Activated CD8-positive, alpha-beta T cell treated with anti-CD3 and anti-CD28 coated beads for 36 hours (primary cell): ENCODE results near the gene CCDC50. TPM values are rescaled to one million over a fixed set of nuclear protein-coding genes. Genes with fewer than 3 reads are reported as not detected.

Experiments used
- ATAC-seq: fragments of 200-7000 bp; cut with Tn5 transposase; one replicate; pipeline ENCODE4 v1.10.0; 2021; ENCODE audit warnings: mild to moderate bottlenecking, moderate library complexity
- CTCF ChIA-PET: fragments of 350-600 bp; sonication (Branson Sonifier 250); formaldehyde crosslinking; loops from one replicate; lab custom pipeline; 2021; ENCODE audit warnings: antibody characterized with exemption; lab: Charles Lee
- POLR2A ChIA-PET: fragments of 350-600 bp; sonication (Branson Sonifier 250); formaldehyde crosslinking; loops from one replicate; lab custom pipeline; 2021; ENCODE audit warnings: antibody characterized with exemption; lab: Charles Lee
- DNase-seq: peaks from one replicate; pipeline ENCODE4 v3.0.0-alpha.2; 2020
- H3K27ac Mint-ChIP-seq: one replicate; pipeline ENCODE4 v1.8.0; 2021; ENCODE audit warnings: mild to moderate bottlenecking, mixed read lengths
- H3K27me3 Mint-ChIP-seq: one replicate; pipeline ENCODE4 v1.8.0; 2021; ENCODE audit warnings: mixed read lengths
- H3K36me3 Mint-ChIP-seq: one replicate; pipeline ENCODE4 v1.8.0; 2021; ENCODE audit warnings: low read depth, mixed read lengths
- H3K4me1 Mint-ChIP-seq: one replicate; pipeline ENCODE4 v1.8.0; 2021; ENCODE audit warnings: low read depth, mixed read lengths
- H3K4me3 Mint-ChIP-seq: one replicate; pipeline ENCODE4 v1.8.0; 2021; ENCODE audit warnings: mild to moderate bottlenecking, moderate library complexity, mixed read lengths
- H3K9me3 Mint-ChIP-seq: one replicate; pipeline ENCODE4 v1.8.0; 2021; ENCODE audit warnings: mixed read lengths
- intact Hi-C: fragments of 100-400 bp; cut with micrococcal nuclease; formaldehyde crosslinking; loops from one replicate; pipeline ENCODE4 v1.10.0; 2022
- total RNA-seq, 2 experiments: library from RNA; stranded (reverse); gene quantifications; one replicate each; pipeline ENCODE4 v1.2.3, GENCODE V29; 2021
- TF ChIP-seq, protein P1 (sequence below): fragments of 200-600 bp; IDR thresholded peaks from one replicate; pipeline ENCODE4 v1.8.0; 2022; ENCODE audit warnings: antibody characterized with exemption, mild to moderate bottlenecking

Gene CCDC50
- total RNA-seq, 2 experiments from 2014 or later: 7.3 to 7.6 TPM

DNA sequence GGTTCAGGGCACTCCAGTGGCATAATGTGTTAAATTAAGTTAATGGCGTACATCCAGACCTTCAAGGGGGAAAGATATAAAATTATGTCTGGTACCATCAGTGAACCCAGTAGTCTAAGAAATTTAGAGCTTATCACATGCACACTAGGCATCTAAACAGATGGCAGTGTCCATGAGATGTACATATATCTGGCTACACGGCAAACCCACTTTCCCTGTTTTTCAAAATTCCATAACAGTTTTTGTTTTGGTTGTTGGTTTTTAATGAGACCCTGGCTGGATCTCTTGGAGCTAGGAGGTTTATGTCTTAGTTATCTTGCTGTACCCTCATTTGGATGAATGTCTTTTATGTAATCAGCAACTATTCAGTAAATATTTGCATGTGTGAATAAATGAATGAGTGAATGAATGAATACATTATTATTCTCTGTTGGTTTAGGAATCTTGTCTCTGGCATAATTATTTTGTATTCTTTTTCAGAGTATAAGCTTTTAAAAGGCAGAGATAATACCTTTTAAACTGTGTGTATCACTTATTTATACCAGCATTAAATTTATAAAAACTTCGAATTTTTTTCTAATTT, 4.2 kb downstream of the CCDC50 start:
- CTCF ChIA-PET: no interaction called here
- H3K27me3 Mint-ChIP-seq: peaks cover 19% of the 10 kb centered on the region
- H3K36me3 Mint-ChIP-seq: no peaks in the 10 kb centered on the region
- no peak overlapping the region for H3K27ac Mint-ChIP-seq
- ATAC-seq (no peak), DNase-seq (no peak)
- POLR2A ChIA-PET: interaction anchor here (1.1 kb wide), 1 partner anchor 19 kb away, joined by 4 read pairs; no protein-coding TSS in a partner anchor
- no peaks in the 10 kb centered on the region for H3K9me3 Mint-ChIP-seq
- intact Hi-C loops: no loop called here
- no peak overlapping the region for H3K4me3 Mint-ChIP-seq
- peaks cover 23% of the 10 kb centered on the region for H3K4me1 Mint-ChIP-seq
- TF ChIP-seq, protein P1, sequence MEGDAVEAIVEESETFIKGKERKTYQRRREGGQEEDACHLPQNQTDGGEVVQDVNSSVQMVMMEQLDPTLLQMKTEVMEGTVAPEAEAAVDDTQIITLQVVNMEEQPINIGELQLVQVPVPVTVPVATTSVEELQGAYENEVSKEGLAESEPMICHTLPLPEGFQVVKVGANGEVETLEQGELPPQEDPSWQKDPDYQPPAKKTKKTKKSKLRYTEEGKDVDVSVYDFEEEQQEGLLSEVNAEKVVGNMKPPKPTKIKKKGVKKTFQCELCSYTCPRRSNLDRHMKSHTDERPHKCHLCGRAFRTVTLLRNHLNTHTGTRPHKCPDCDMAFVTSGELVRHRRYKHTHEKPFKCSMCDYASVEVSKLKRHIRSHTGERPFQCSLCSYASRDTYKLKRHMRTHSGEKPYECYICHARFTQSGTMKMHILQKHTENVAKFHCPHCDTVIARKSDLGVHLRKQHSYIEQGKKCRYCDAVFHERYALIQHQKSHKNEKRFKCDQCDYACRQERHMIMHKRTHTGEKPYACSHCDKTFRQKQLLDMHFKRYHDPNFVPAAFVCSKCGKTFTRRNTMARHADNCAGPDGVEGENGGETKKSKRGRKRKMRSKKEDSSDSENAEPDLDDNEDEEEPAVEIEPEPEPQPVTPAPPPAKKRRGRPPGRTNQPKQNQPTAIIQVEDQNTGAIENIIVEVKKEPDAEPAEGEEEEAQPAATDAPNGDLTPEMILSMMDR: no peak

DNA sequence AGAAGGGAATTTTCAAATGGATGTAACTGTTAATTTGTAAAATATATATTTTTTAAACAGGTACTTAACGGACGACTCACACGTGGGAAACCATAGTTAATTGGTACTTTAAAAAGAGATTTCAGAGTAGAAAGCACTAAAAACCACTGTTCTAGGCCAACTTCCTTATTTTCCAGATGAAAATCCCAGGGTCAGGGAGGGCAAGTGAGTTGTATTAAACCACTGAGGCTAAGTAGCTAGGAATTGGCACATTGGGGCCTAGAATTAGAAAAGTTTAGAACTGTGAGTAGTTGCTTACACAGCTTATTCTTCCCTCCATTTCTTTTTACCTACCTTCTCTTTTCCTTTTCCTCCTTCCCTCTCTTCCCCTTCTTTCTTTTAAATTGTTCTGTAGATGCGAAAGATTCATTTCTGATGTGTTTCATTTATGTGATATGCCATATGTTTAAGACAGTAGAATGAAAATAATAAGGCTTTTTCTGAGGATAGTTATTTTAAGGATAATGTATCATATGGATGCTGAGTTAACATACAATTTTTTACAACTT, 5.2 kb downstream of the CCDC50 start:
- H3K4me3 Mint-ChIP-seq: no peak overlapping the region
- no peaks in the 10 kb centered on the region for H3K9me3 Mint-ChIP-seq
- DNase-seq (no peak), ATAC-seq (no peak)
- TF ChIP-seq, protein P1: no peak
- H3K36me3 Mint-ChIP-seq: no peaks in the 10 kb centered on the region
- POLR2A ChIA-PET: no interaction called here
- peaks cover 14% of the 10 kb centered on the region for H3K27me3 Mint-ChIP-seq
- intact Hi-C loops: no loop called here
- H3K4me1 Mint-ChIP-seq: peaks cover 21% of the 10 kb centered on the region
- H3K27ac Mint-ChIP-seq: no peak overlapping the region
- CTCF ChIA-PET: no interaction called here

DNA sequence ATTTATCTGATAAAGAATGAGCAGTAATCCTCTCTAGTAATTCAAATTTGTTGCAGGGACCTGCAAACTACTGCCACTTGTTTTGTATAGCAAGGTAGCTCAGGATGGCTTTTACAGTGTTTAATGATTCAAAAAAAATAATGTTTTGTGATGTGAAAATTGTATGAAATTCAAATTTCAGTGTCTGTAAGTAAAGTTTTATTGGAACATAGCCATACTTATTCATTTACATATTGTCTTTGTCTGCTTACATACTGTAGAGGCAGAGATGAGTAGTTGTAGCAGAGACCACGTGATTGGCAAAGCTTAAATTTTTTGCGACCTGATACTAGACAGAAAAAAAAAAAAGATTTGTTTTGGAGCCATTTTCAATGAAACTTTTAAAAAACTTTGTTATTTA, 7.6 kb downstream of the CCDC50 start:
- Mint-ChIP-seq H3K4me3 (no peak overlapping the region), H3K27ac (no peak overlapping the region), H3K4me1 (peaks cover 14% of the 10 kb centered on the region), H3K36me3 (no peaks in the 10 kb centered on the region), H3K9me3 (no peaks in the 10 kb centered on the region), H3K27me3 (peaks cover 2% of the 10 kb centered on the region)
- TF ChIP-seq, protein P1: no peak
- intact Hi-C loops: no loop called here
- POLR2A ChIA-PET: no interaction called here
- no peak for ATAC-seq
- DNase-seq: no peak
- CTCF ChIA-PET: no interaction called here

DNA sequence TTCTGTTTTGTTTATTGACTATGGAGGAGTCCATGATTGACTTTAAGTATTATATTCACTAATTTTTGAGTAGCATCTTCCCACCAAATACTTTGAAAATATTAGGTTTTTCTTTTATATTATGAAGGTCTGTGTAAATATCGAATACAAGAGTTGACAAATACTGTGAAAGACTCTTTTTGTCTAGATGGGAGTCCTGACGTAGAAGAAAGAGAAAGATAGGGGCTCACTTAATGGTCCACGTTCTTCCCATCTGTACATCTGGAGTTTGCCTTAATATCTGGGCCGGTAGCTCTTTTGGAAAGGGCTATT, 8.9 kb downstream of the CCDC50 start:
- H3K4me1 Mint-ChIP-seq: peaks cover 14% of the 10 kb centered on the region
- POLR2A ChIA-PET: no interaction called here

DNA sequence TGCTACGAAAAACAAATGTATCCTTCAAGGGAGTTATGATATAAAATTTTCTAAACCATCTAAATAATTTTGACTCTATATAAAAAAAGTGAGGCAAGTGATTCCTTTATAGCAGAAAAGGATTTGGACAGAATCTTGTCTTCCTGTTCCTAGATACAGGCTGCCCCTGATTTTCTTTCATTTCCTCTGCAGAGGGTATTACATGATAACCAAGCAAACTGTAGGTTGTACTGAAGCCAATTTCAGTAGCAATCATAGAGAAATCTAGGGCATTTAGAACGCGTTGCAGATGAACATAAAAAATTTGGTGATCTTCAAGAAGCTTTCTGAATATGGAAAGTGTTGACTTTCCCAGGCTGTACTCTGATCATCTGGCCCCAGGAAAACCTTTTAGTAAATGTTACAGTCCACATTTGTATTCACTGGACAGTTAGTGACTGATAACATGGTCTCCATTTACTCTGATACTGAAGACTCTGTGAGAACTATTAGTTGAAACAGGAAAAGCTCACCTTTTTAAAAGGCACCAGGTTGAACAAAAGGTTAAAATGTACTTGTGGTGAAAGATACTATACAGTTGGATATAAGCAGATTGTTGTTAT, 10.2 kb downstream of the CCDC50 start:
- ChIA-PET CTCF (no interaction called here), POLR2A (no interaction called here)
- H3K4me1 Mint-ChIP-seq: peaks cover 12% of the 10 kb centered on the region
- no peaks in the 10 kb centered on the region for H3K9me3 Mint-ChIP-seq
- no peak for DNase-seq
- H3K27ac Mint-ChIP-seq: no peak overlapping the region
- TF ChIP-seq, protein P1: no peak
- no peak for ATAC-seq
- intact Hi-C loops: no loop called here
- H3K27me3 Mint-ChIP-seq: no peaks in the 10 kb centered on the region
- no peaks in the 10 kb centered on the region for H3K36me3 Mint-ChIP-seq
- H3K4me3 Mint-ChIP-seq: no peak overlapping the region

More for the DNA sequence above, 8.9 kb downstream of the CCDC50 start:
- no peak overlapping the region for H3K27ac Mint-ChIP-seq
- intact Hi-C loops: no loop called here
- ATAC-seq (no peak), DNase-seq (no peak)
- no peaks in the 10 kb centered on the region for H3K36me3 Mint-ChIP-seq
- H3K27me3 Mint-ChIP-seq: no peaks in the 10 kb centered on the region
- CTCF ChIA-PET: no interaction called here
- H3K9me3 Mint-ChIP-seq: no peaks in the 10 kb centered on the region
- TF ChIP-seq, protein P1: no peak
- H3K4me3 Mint-ChIP-seq: no peak overlapping the region
